H1 (cell line): ENCODE results near the gene GLTP. TPM values are rescaled to one million over a fixed set of nuclear protein-coding genes. Genes with fewer than 3 reads are reported as not detected.

Experiments
- CHD7 ChIP-seq: fragments of 300-600 bp; sonication (generic); IDR thresholded peaks from 2 replicates; pipeline ENCODE4 v1.7.1; 2012; ENCODE audit warnings: low read length, moderate library complexity, mild to moderate bottlenecking, inconsistent platforms; ENCODE audit not compliant: insufficient replicate concordance
- polyA plus RNA-seq, 7 experiments: library from polyadenylated mRNA; depleted of rRNA in 3 of 7; stranded (reverse) in 5 of 7; unstranded in 2 of 7; fragments of >200 nt in 5 of 7; fragments of 200-250 nt in 2 of 7; gene quantifications; 1 replicate in 5 of 7; 2 replicates in 1 of 7; 4 replicates in 1 of 7; pipeline versions ENCODE4 v1.2.1 to v1.2.3, GENCODE V29; 2011 to 2013; ENCODE audit warnings: missing spikeins in 2 of 7, mixed read lengths in 2 of 7
- total RNA-seq: library from RNA; stranded (reverse); fragmentation: NEBNext Ultra II Directional; extraction: Animal tissue kit (Norgen Biotek cat#: 25700); gene quantifications from 2 replicates; pipeline ENCODE4 v1.2.1, GENCODE V29; 2021

GLTP gene
- total and polyA plus RNA-seq, 2 of the 8 experiments (the other 6 are each of a cell fraction or from before 2014, with no cell fraction given), result 9.8 to 26.1 TPM

DNA sequence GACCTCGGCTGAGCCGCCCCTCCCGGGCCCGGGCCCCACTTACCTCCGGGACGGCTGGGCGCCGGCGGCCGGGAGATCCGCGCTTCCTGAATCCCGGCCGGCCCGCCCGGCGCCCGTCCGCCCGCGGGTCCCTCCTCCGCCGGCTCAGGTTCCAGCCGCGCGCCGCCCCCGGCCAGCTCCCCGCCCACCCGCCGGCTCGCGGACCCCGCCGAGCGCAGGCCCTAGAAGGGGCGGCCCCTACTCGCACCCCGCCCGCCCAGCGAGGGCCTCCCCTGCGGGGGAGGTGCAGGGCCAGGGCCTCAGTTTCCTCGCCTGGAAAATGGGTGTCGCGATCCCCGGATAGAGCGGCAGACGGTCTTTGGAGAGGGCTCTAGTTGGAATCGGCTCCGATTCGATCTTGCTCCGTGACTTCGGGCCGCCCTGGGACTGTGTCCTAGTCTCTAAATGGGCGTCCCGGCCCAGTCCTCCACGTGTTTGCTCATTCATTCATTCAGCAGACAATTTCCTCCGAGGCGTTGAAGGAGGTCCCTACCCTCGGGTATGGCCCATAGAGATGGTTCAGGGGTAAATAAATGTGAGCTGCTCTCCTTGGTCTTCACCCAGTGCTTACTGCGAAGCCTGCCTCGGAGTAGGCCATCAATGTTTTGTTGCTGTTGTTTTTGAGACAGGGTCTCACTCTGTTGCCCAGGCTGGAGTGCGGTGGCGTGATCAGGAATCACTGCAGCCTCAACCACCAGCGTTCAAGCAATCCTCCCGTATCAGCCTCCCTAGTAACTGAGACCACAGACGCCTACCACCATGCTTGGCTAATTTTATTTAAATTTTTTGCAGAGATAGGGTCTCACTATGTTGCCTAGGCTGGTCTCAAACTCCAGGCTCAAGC, 46.8 kb downstream of the GLTP start, which contains the start of gene TRPV4 (continued):
- TF ChIP-seq CHD7, result no peak
- TF ChIP-seq, all 59 proteins: peak for 4
